Measurements from ENCODE around the gene UBE2E3.
"Not testable (repeated sequence)": the region's sequence is repeated elsewhere in the genome, so short reads cannot be mapped to it uniquely, and the experiment has no call there.

The UBE2E3 gene

DNA sequence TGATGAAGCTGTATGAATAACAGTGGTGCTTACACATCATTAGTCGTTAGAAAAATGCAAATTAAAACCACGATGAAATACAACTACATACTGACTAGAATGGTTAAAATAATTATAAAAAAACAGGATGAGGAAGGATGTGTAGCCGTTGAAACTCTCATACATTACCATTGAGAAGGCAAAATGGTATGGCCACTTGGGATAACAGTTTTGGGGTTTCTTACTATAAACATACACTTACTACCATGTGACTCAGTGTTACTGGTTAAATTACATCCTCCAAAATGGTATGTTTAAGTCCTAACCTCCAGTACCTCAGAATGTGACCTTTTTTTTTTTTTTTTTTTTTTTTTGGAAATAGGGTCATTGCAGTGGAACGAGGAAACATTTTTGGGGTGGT, 58.4 kb downstream of the UBE2E3 start:
- DNase-seq (ENCODE audit: low read depth) = no peak
- TF ChIP-seq MYC (IDR thresholded peaks at IDR 0.05; ENCODE audit: low read depth, low read length) (no peak), POLR2A (IDR thresholded peaks at IDR 0.05; ENCODE audit: extremely low read depth, insufficient read length) (no peak)
- TF ChIP-seq, protein P1, sequence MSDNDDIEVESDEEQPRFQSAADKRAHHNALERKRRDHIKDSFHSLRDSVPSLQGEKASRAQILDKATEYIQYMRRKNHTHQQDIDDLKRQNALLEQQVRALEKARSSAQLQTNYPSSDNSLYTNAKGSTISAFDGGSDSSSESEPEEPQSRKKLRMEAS (IDR thresholded peaks at IDR 0.05; ENCODE audit: low read depth, low read length) = no peak
- TF ChIP-seq, protein P2, sequence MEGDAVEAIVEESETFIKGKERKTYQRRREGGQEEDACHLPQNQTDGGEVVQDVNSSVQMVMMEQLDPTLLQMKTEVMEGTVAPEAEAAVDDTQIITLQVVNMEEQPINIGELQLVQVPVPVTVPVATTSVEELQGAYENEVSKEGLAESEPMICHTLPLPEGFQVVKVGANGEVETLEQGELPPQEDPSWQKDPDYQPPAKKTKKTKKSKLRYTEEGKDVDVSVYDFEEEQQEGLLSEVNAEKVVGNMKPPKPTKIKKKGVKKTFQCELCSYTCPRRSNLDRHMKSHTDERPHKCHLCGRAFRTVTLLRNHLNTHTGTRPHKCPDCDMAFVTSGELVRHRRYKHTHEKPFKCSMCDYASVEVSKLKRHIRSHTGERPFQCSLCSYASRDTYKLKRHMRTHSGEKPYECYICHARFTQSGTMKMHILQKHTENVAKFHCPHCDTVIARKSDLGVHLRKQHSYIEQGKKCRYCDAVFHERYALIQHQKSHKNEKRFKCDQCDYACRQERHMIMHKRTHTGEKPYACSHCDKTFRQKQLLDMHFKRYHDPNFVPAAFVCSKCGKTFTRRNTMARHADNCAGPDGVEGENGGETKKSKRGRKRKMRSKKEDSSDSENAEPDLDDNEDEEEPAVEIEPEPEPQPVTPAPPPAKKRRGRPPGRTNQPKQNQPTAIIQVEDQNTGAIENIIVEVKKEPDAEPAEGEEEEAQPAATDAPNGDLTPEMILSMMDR (IDR thresholded peaks at IDR 0.05; ENCODE audit: low read depth, low read length) = no peak
- H3K4me3 ChIP-seq (ENCODE audit: low read depth, low read length) = no peak overlapping the region

DNA sequence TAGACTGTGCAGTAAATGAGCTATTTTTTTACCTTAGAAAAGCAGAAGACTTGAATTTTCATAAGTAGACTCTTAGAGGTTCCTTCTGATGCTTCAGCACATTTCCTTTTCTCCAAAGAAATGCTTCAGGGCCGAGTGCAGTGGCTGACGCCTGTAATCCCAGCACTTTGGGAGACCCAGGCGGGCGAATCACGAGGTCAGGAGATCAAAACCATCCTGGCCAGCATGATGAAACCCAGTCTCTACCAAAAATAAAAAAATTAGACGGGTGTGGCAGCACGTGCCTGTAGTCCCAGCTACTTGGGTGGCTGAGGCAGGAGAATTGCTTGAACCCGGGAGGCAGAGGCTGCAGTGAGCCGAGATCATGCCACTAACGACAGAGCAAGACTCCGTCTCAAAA, 60.4 kb downstream of the UBE2E3 start:
- H3K4me3 ChIP-seq (ENCODE audit: low read depth, low read length); DNase-seq (ENCODE audit: low read depth): not testable (repeated sequence)

DNA sequence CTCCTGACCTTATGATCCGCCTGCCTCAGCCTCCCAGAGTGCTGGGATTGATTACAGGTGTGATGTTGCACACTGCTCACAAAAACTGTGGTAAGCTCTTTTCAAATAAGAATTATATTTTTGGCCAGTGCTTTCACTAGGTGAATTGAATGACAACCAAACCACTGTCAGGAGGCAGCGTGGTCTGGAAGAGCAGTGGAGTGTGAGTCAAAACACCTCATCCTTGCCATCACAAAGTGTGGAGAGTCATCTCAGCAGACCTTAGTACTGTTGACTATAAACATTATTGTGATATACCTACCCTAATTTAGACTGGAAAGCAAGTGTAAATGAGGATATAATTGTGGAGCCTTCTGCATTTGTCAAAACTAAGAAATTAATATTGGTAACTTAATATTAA, 61.3 kb downstream of the UBE2E3 start:
- DNase-seq (ENCODE audit: low read depth) = no peak
- TF ChIP-seq POLR2A (IDR thresholded peaks at IDR 0.05; ENCODE audit: extremely low read depth, insufficient read length) (no peak), MYC (IDR thresholded peaks at IDR 0.05; ENCODE audit: low read depth, low read length) (no peak)
- TF ChIP-seq, protein P1 (IDR thresholded peaks at IDR 0.05; ENCODE audit: low read depth, low read length) = no peak
- TF ChIP-seq, protein P2 (IDR thresholded peaks at IDR 0.05; ENCODE audit: low read depth, low read length) = no peak
- H3K4me3 ChIP-seq (ENCODE audit: low read depth, low read length) = no peak overlapping the region

DNA sequence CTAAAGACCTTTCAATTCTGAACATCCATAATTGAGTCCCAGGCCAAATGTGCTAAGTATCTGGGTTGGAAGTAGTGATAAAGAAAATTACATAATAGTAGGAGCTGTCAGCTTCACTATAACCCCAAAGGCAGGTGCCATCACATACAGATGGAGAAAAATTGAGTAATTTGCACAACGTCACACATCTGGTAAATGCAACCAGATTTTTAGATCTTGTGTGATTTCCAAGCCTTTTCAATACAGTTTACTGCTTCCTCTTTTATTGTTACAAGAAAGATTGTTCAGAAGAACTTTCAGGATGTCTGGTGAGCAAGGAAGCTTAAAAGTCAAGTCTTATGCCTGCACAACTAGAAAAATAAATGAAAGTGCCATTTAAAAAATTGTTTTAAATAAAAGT, 62.3 kb downstream of the UBE2E3 start:
- TF ChIP-seq, protein P1 (IDR thresholded peaks at IDR 0.05; ENCODE audit: low read depth, low read length) = no peak
- TF ChIP-seq POLR2A (IDR thresholded peaks at IDR 0.05; ENCODE audit: extremely low read depth, insufficient read length) = no peak
- TF ChIP-seq, protein P2 (IDR thresholded peaks at IDR 0.05; ENCODE audit: low read depth, low read length) = no peak
- no peak for TF ChIP-seq MYC (IDR thresholded peaks at IDR 0.05; ENCODE audit: low read depth, low read length)

DNA sequence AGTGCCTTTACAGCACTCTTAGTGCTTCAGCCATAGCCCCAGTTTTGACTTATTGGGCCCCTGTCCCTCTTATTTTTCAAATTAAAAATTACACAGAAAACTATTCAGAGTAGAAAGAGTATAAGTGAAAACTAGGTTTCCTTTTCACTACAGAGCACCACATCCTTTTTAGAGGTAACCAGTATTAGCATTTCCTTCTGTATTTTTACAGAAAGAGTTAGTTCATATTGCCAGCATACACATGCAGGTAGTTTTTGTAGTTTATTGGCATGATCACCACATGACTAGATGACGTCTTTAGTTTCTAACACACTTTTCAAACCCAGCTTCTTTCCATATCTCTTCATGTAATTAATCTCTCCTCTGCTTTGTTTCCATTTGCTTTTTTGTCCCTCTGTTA, 66.4 kb downstream of the UBE2E3 start:
- no peak overlapping the region for H3K4me3 ChIP-seq (ENCODE audit: low read depth, low read length)
- DNase-seq (ENCODE audit: low read depth) = no peak
- TF ChIP-seq POLR2A (IDR thresholded peaks at IDR 0.05; ENCODE audit: extremely low read depth, insufficient read length) (no peak), MYC (IDR thresholded peaks at IDR 0.05; ENCODE audit: low read depth, low read length) (no peak)
- TF ChIP-seq, protein P2 (IDR thresholded peaks at IDR 0.05; ENCODE audit: low read depth, low read length) = no peak
- TF ChIP-seq, protein P1 (IDR thresholded peaks at IDR 0.05; ENCODE audit: low read depth, low read length) = no peak

More for the DNA sequence above, 62.3 kb downstream of the UBE2E3 start:
- peak; percentile 9 for DNase-seq (ENCODE audit: low read depth)
- no peak overlapping the region for H3K4me3 ChIP-seq (ENCODE audit: low read depth, low read length)

DNA sequence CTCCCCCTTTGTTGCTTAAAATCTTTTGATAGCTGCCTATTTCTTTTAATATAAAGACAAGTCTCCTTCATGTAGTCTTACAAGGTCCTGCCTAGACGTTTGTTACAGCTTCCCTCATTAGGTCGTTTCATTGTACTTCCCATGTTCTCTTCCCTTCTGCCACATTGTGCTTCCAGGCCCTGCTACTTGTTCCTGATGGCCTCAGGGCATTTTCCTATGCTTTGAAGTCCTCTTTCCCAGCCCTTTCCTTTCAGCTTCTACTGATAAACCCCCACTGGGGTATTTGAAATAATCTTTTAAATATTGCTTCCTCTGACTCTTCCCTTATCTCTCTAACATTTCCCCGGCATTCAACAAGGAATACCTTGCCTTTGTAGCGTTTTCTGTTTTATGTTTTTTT, 67.4 kb downstream of the UBE2E3 start:
- TF ChIP-seq POLR2A (IDR thresholded peaks at IDR 0.05; ENCODE audit: extremely low read depth, insufficient read length) (no peak), MYC (IDR thresholded peaks at IDR 0.05; ENCODE audit: low read depth, low read length) (no peak)
- TF ChIP-seq, protein P2 (IDR thresholded peaks at IDR 0.05; ENCODE audit: low read depth, low read length) = no peak
- TF ChIP-seq, protein P1 (IDR thresholded peaks at IDR 0.05; ENCODE audit: low read depth, low read length) = no peak
- H3K4me3 ChIP-seq (ENCODE audit: low read depth, low read length) = no peak overlapping the region
- no peak for DNase-seq (ENCODE audit: low read depth)

Measured in NB4 (cell line).